ENCODE measurements around the gene SETD4. TPM values are rescaled to one million over a fixed set of nuclear protein-coding genes. Genes with fewer than 3 reads are reported as not detected.
A peak's percentile ranks its signal among the peaks of the same experiment; 100 is the strongest.

Gene SETD4
- total and polyA plus RNA-seq, 2 donors (not counting 1 experiment from before 2014, with no cell fraction given): 10.7 to 17.2 TPM

DNA sequence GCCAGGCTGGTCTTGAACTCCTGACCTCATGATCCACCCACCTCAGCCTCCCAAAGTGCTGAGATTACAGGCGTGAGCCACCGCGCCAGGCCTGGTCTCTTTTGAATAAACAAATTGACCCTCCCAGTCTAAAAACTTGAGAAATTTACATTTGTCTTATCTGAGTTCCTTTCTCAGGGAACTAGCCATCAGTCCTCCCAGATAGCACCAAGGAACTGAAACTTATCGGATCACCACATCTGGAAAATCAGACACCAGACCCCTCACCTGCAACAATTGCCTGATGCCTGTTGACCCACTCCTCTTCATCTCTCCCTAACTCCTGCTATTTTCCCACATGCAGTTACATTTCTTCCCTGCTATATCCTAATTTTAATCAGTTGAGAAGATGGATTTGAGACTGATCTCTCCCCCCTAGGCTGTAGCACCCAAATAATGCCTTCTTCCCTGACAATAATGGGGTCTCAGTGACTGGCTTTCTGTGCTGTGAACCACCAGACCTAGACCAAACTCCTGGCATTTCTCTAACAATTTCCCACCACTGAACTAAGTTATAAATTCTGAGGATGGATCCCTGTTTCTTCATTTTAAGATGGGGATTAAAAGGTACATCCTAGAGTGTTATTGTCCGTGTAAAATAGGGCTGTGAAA is 8.5 kb upstream of the SETD4 start:
- H3K4me3 ChIP-seq (replicated peaks in 1 of 4; ENCODE audit: control extremely low read depth in 1 of 4, insufficient read depth in 1 of 4, low read depth in 3 of 4, low read length in 4 of 4): no peak overlapping the region
- peaks cover 6% of the 10 kb centered on the region for H3K36me3 ChIP-seq (ENCODE audit: control insufficient read depth, insufficient read depth, low read length)
- no peaks in the 10 kb centered on the region for H3K9me3 ChIP-seq (ENCODE audit: control insufficient read depth, insufficient read depth, low read depth, low read length)
- TF ChIP-seq, protein P1, sequence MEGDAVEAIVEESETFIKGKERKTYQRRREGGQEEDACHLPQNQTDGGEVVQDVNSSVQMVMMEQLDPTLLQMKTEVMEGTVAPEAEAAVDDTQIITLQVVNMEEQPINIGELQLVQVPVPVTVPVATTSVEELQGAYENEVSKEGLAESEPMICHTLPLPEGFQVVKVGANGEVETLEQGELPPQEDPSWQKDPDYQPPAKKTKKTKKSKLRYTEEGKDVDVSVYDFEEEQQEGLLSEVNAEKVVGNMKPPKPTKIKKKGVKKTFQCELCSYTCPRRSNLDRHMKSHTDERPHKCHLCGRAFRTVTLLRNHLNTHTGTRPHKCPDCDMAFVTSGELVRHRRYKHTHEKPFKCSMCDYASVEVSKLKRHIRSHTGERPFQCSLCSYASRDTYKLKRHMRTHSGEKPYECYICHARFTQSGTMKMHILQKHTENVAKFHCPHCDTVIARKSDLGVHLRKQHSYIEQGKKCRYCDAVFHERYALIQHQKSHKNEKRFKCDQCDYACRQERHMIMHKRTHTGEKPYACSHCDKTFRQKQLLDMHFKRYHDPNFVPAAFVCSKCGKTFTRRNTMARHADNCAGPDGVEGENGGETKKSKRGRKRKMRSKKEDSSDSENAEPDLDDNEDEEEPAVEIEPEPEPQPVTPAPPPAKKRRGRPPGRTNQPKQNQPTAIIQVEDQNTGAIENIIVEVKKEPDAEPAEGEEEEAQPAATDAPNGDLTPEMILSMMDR (conservative IDR thresholded peaks at IDR 0.05 in 1 of 2, IDR thresholded peaks at IDR 0.05 in 1 of 2; ENCODE audit: low read depth in 1 of 2, low read length in 2 of 2): no peak
- no peak for TF ChIP-seq EZH2 (IDR thresholded peaks at IDR 0.05; ENCODE audit: low read length, missing control alignments)
- peaks cover 7% of the 10 kb centered on the region for H3K4me1 ChIP-seq (ENCODE audit: control insufficient read depth, extremely low read depth, insufficient read depth, low read length)
- H3K4me2 ChIP-seq (ENCODE audit: extremely low read depth, insufficient read depth, low read length): no peak overlapping the region
- peak overlapping the region; percentile 87 for H3K27ac ChIP-seq (ENCODE audit: insufficient read depth, low read length)
- H2AFZ ChIP-seq (ENCODE audit: low read length): no peak overlapping the region
- H4K20me1 ChIP-seq (ENCODE audit: control insufficient read depth, extremely low read depth, insufficient read depth, low read length): no peaks in the 10 kb centered on the region
- DNase-seq (ENCODE audit: low read depth in 2 of 2): no peak
- no peaks in the 10 kb centered on the region for H3K27me3 ChIP-seq (ENCODE audit: control insufficient read depth, insufficient read depth, low read length)
- peaks cover 20% of the 10 kb centered on the region for H3K79me2 ChIP-seq (ENCODE audit: control insufficient read depth, insufficient read depth, low read length)
- H3K9ac ChIP-seq (ENCODE audit: insufficient read depth, low read length): no peak overlapping the region

DNA sequence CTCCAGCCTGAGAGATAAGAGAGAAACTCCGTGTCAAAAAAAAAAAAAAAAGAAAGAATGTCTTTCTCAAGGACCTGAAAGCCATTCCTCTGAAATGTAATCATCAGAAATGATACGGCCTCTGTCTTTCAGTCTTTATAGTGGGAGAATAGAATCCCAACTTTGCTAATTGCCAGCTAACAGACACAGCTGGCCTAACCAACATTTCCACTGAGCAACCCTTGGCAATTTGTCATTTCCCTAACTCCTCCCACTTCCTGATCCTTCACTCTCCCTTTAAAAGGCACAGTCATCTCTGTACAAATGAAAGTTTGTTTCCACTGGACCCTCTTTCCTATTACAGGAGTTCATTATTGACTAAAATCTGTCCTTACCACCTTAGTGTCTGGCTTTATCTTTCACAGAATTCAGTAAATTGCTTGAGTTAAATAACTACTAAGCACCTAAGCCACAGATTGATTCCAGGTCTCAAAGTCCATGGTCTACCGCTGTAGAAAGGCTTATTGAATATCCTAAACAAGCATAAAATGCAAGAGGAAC is 5.2 kb upstream of the SETD4 start:
- peak overlapping the region; percentile 78 for H2AFZ ChIP-seq (ENCODE audit: low read length)
- H3K9ac ChIP-seq (ENCODE audit: insufficient read depth, low read length): no peak overlapping the region
- no peak overlapping the region for H3K4me3 ChIP-seq (replicated peaks in 1 of 4; ENCODE audit: control extremely low read depth in 1 of 4, insufficient read depth in 1 of 4, low read depth in 3 of 4, low read length in 4 of 4)
- peaks cover 2% of the 10 kb centered on the region for H3K4me1 ChIP-seq (ENCODE audit: control insufficient read depth, extremely low read depth, insufficient read depth, low read length)
- H4K20me1 ChIP-seq (ENCODE audit: control insufficient read depth, extremely low read depth, insufficient read depth, low read length): no peaks in the 10 kb centered on the region
- H3K4me2 ChIP-seq (ENCODE audit: extremely low read depth, insufficient read depth, low read length): no peak overlapping the region
- peak; percentile 64 to 66 for DNase-seq (ENCODE audit: low read depth in 2 of 2)
- no peaks in the 10 kb centered on the region for H3K27me3 ChIP-seq (ENCODE audit: control insufficient read depth, insufficient read depth, low read length)
- no peaks in the 10 kb centered on the region for H3K9me3 ChIP-seq (ENCODE audit: control insufficient read depth, insufficient read depth, low read depth, low read length)
- peak overlapping the region; percentile 20 for H3K27ac ChIP-seq (ENCODE audit: insufficient read depth, low read length)
- TF ChIP-seq, protein P1 (conservative IDR thresholded peaks at IDR 0.05 in 1 of 2, IDR thresholded peaks at IDR 0.05 in 1 of 2; ENCODE audit: low read depth in 1 of 2, low read length in 2 of 2): no peak
- TF ChIP-seq EZH2 (IDR thresholded peaks at IDR 0.05; ENCODE audit: low read length, missing control alignments): no peak
- H3K36me3 ChIP-seq (ENCODE audit: control insufficient read depth, insufficient read depth, low read length): no peaks in the 10 kb centered on the region
- H3K79me2 ChIP-seq (ENCODE audit: control insufficient read depth, insufficient read depth, low read length): peaks cover 7% of the 10 kb centered on the region

DNA sequence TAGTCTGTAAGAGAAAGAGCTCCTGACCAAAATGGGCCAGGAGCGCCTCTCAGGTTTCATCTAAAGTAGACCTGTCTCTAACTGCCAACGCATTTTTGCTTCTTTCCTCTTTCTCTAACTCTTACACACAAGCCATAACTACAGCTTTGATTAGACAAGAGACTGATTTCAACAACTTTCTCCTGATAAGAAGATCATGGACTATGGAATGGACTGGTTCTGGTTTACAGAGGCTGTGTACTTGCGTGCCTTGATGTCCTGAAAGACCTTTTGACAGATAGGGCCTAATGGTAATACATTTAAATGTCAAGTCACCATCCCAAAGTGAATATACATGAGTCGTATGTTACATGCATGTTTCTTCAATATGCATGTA is 3.7 kb upstream of the SETD4 start:
- no peaks in the 10 kb centered on the region for H4K20me1 ChIP-seq (ENCODE audit: control insufficient read depth, extremely low read depth, insufficient read depth, low read length)
- no peak overlapping the region for H3K4me3 ChIP-seq (replicated peaks in 1 of 4; ENCODE audit: control extremely low read depth in 1 of 4, insufficient read depth in 1 of 4, low read depth in 3 of 4, low read length in 4 of 4)
- no peak for DNase-seq (ENCODE audit: low read depth in 2 of 2)
- no peaks in the 10 kb centered on the region for H3K27me3 ChIP-seq (ENCODE audit: control insufficient read depth, insufficient read depth, low read length)
- no peak for TF ChIP-seq EZH2 (IDR thresholded peaks at IDR 0.05; ENCODE audit: low read length, missing control alignments)
- TF ChIP-seq, protein P1 (conservative IDR thresholded peaks at IDR 0.05 in 1 of 2, IDR thresholded peaks at IDR 0.05 in 1 of 2; ENCODE audit: low read depth in 1 of 2, low read length in 2 of 2): no peak
- H3K4me1 ChIP-seq (ENCODE audit: control insufficient read depth, extremely low read depth, insufficient read depth, low read length): peaks cover 2% of the 10 kb centered on the region
- H3K9ac ChIP-seq (ENCODE audit: insufficient read depth, low read length): no peak overlapping the region
- H3K9me3 ChIP-seq (ENCODE audit: control insufficient read depth, insufficient read depth, low read depth, low read length): no peaks in the 10 kb centered on the region
- H3K27ac ChIP-seq (ENCODE audit: insufficient read depth, low read length): no peak overlapping the region
- H2AFZ ChIP-seq (ENCODE audit: low read length): no peak overlapping the region
- no peak overlapping the region for H3K4me2 ChIP-seq (ENCODE audit: extremely low read depth, insufficient read depth, low read length)
- H3K36me3 ChIP-seq (ENCODE audit: control insufficient read depth, insufficient read depth, low read length): no peaks in the 10 kb centered on the region
- H3K79me2 ChIP-seq (ENCODE audit: control insufficient read depth, insufficient read depth, low read length): peaks cover 3% of the 10 kb centered on the region
